ENCODE measurements around the gene LYRM7.

DNA sequence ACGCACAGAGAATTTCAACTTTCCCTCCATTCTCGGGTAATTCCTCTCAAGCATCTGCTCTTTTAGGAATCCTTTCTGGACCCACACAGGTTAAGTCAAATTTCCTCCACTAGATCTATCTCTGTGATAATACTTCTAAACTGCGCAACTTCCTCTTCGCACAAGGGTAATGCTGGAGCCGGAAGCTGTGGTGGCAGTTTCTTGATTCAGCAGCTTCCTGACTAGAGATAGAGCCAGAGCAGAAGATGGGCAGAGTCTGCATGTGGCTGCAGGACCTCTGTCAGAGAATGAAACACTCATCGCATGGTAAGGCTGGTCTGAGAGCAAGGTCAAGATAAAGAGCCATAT, 82.1 kb downstream of the LYRM7 start:
- TF ChIP-seq, protein P1, sequence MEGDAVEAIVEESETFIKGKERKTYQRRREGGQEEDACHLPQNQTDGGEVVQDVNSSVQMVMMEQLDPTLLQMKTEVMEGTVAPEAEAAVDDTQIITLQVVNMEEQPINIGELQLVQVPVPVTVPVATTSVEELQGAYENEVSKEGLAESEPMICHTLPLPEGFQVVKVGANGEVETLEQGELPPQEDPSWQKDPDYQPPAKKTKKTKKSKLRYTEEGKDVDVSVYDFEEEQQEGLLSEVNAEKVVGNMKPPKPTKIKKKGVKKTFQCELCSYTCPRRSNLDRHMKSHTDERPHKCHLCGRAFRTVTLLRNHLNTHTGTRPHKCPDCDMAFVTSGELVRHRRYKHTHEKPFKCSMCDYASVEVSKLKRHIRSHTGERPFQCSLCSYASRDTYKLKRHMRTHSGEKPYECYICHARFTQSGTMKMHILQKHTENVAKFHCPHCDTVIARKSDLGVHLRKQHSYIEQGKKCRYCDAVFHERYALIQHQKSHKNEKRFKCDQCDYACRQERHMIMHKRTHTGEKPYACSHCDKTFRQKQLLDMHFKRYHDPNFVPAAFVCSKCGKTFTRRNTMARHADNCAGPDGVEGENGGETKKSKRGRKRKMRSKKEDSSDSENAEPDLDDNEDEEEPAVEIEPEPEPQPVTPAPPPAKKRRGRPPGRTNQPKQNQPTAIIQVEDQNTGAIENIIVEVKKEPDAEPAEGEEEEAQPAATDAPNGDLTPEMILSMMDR (IDR thresholded peaks at IDR 0.05), result no peak
- TF ChIP-seq POLR2A (IDR thresholded peaks at IDR 0.05), result peak in 1 of 2 donors; percentile 34
- no peak for TF ChIP-seq POLR2AphosphoS5 (IDR thresholded peaks at IDR 0.05)
